WTC11 (cell line): ENCODE data around the gene PSMB2. TPM values are rescaled to one million over a fixed set of nuclear protein-coding genes. Genes with fewer than 3 reads are reported as not detected.

ENCODE experiments used
- ATAC-seq: fragments of 200-7000 bp; cut with Tn5 transposase; 2 replicates; pipeline ENCODE4 v1.10.0; 2021; ENCODE audit warnings: mild to moderate bottlenecking, moderate library complexity
- CTCF ChIA-PET: fragments of 300-600 bp; sonication (Branson Sonifier 250); formaldehyde crosslinking; loops from one replicate; lab custom pipeline; 2021; ENCODE audit warnings: antibody characterized with exemption; lab: Charles Lee
- POLR2A ChIA-PET: fragments of 350-600 bp; sonication (Branson Sonifier 250); formaldehyde crosslinking; loops from one replicate; lab custom pipeline; 2021; ENCODE audit warnings: antibody characterized with exemption; lab: Charles Lee
- DNase-seq: peaks from one replicate; pipeline ENCODE4 v3.0.0; 2021; ENCODE audit warnings: low spot score
- H3K27ac Mint-ChIP-seq: 2 replicates; pipeline ENCODE4 v1.8.0; 2021; ENCODE audit warnings: mixed read lengths
- H3K27me3 Mint-ChIP-seq: 2 replicates; pipeline ENCODE4 v1.8.0; 2021; ENCODE audit warnings: low read depth, mild to moderate bottlenecking, moderate library complexity, mixed read lengths
- H3K36me3 Mint-ChIP-seq: 2 replicates; pipeline ENCODE4 v1.8.0; 2021; ENCODE audit warnings: mixed read lengths
- H3K4me1 Mint-ChIP-seq: 2 replicates; pipeline ENCODE4 v1.8.0; 2022; ENCODE audit warnings: mixed read lengths
- H3K4me3 Mint-ChIP-seq: 2 replicates; pipeline ENCODE4 v1.8.0; 2021; ENCODE audit warnings: mild to moderate bottlenecking, moderate library complexity, mixed read lengths
- H3K9me3 Mint-ChIP-seq: 2 replicates; pipeline ENCODE4 v1.8.0; 2021; ENCODE audit warnings: mixed read lengths
- ATF1 ChIP-seq: sonication (generic); formaldehyde crosslinking; IDR thresholded peaks from 2 replicates; pipeline ENCODE4 v1.8.1; 2023; ENCODE audit warnings: mild to moderate bottlenecking, moderate library complexity, missing genetic modification reagents
- ATF3 ChIP-seq: sonication (generic); formaldehyde crosslinking; conservative IDR thresholded peaks from 2 replicates; pipeline ENCODE4 v1.8.1; 2022; ENCODE audit warnings: mild to moderate bottlenecking, missing genetic modification reagents
- CDX4 ChIP-seq: fragments of 250-450 bp; sonication (Bioruptor Pico); IDR thresholded peaks from 2 replicates; pipeline ENCODE4 v1.9.0; 2021; ENCODE audit warnings: moderate library complexity, mild to moderate bottlenecking, inconsistent platforms, borderline replicate concordance
- CREB1 ChIP-seq: sonication (generic); formaldehyde crosslinking; IDR thresholded peaks from 2 replicates; pipeline ENCODE4 v1.8.0; 2023; ENCODE audit warnings: mild to moderate bottlenecking, missing genetic modification reagents
- CTCF ChIP-seq: fragments of 200-600 bp; IDR thresholded peaks from 2 replicates; pipeline ENCODE4 v1.8.0; 2022; ENCODE audit warnings: antibody characterized with exemption
- EMX1 ChIP-seq: fragments of 250-450 bp; sonication (Bioruptor Pico); IDR thresholded peaks from 2 replicates; pipeline ENCODE4 v1.8.0; 2021; ENCODE audit warnings: mild to moderate bottlenecking
- GTF2I ChIP-seq: fragments of 250-450 bp; sonication (Bioruptor Pico); conservative IDR thresholded peaks from 2 replicates; pipeline ENCODE4 v1.4.0; 2021; ENCODE audit warnings: mild to moderate bottlenecking
- KAT7 ChIP-seq: sonication (generic); formaldehyde crosslinking; IDR thresholded peaks from 2 replicates; pipeline ENCODE4 v1.8.1; 2023; ENCODE audit warnings: missing genetic modification reagents, mild to moderate bottlenecking, borderline replicate concordance
- NFE2L1 ChIP-seq: sonication (generic); formaldehyde crosslinking; IDR thresholded peaks from 2 replicates; pipeline ENCODE4 v1.8.1; 2023; ENCODE audit warnings: missing genetic modification reagents
- PRDM15 ChIP-seq: sonication (generic); formaldehyde crosslinking; IDR thresholded peaks from 2 replicates; pipeline ENCODE4 v1.8.0; 2022; ENCODE audit warnings: missing genetic modification reagents
- RELA ChIP-seq: sonication (generic); formaldehyde crosslinking; IDR thresholded peaks from 2 replicates; pipeline ENCODE4 v1.8.1; 2022; ENCODE audit warnings: missing genetic modification reagents, mild to moderate bottlenecking, borderline replicate concordance
- SMAD3 ChIP-seq: sonication (generic); formaldehyde crosslinking; IDR thresholded peaks from 2 replicates; pipeline ENCODE4 v1.8.0; 2022; ENCODE audit warnings: missing genetic modification reagents, mild to moderate bottlenecking, borderline replicate concordance
- TP53 ChIP-seq: sonication (generic); formaldehyde crosslinking; IDR thresholded peaks from 2 replicates; pipeline ENCODE4 v1.8.1; 2023; ENCODE audit warnings: mild to moderate bottlenecking, missing genetic modification reagents
- USF2 ChIP-seq: sonication (generic); formaldehyde crosslinking; IDR thresholded peaks from 2 replicates; pipeline ENCODE4 v1.8.1; 2023; ENCODE audit warnings: mild to moderate bottlenecking, missing genetic modification reagents, moderate library complexity
- ZMAT4 ChIP-seq: fragments of 250-450 bp; sonication (Bioruptor Pico); IDR thresholded peaks from 2 replicates; pipeline ENCODE4 v1.9.0; 2021; ENCODE audit warnings: mild to moderate bottlenecking
- ZNF219 ChIP-seq: sonication (generic); formaldehyde crosslinking; IDR thresholded peaks from 2 replicates; pipeline ENCODE4 v1.8.0; 2023; ENCODE audit warnings: missing genetic modification reagents, mild to moderate bottlenecking, borderline replicate concordance
- ZNF423 ChIP-seq: fragments of 250-450 bp; sonication (Bioruptor Pico); IDR thresholded peaks from 2 replicates; pipeline ENCODE4 v2.1.2; 2022; ENCODE audit warnings: mild to moderate bottlenecking, moderate library complexity
- ZNF532 ChIP-seq: fragments of 250-450 bp; sonication (Bioruptor Pico); IDR thresholded peaks from 2 replicates; pipeline ENCODE4 v1.9.0; 2021; ENCODE audit warnings: mild to moderate bottlenecking, borderline replicate concordance
- ZNF671 ChIP-seq: fragments of 250-450 bp; sonication (Bioruptor Pico); IDR thresholded peaks from 2 replicates; pipeline ENCODE4 v1.8.0; 2021; ENCODE audit warnings: mild to moderate bottlenecking
- total RNA-seq: library from RNA; stranded (reverse); gene quantifications from 3 replicates; pipeline ENCODE4 v1.2.3, GENCODE V29; 2021

Gene PSMB2
- total RNA-seq, 1 experiment from 2014 or later: 76.7 TPM

GRCh38 chr1:35623832-35624231, 17.5 kb downstream of the PSMB2 start (continued):
- TF ChIP-seq PRDM15 (CRISPR knock-in tag) (no peak), ATF3 (no peak)

GRCh38 chr1:35622510-35623178, 18.7 kb downstream of the PSMB2 start:
- peaks cover 29% of the 10 kb centered on the region for H3K36me3 Mint-ChIP-seq
- H3K4me1 Mint-ChIP-seq: peaks cover 29% of the 10 kb centered on the region
- DNase-seq (peak; percentile 25), ATAC-seq (peak; percentile 71)
- H3K4me3 Mint-ChIP-seq: no peak overlapping the region; the same call in 1 of the 2 replicates
- ChIA-PET CTCF (interaction anchor here (0.7 to 2.2 kb wide), 7 partner anchors 53 to 146 kb away, joined by 3 to 9 read pairs (median 5); partner anchors contain the start of gene CLSPN), POLR2A (interaction anchor here (0.7 kb wide), 1 partner anchor 139 kb away, joined by 3 read pairs; no protein-coding TSS in a partner anchor)
- H3K27me3 Mint-ChIP-seq: no peaks in the 10 kb centered on the region
- TF ChIP-seq CTCF (no peak), ZNF423 (CRISPR knock-in tag) (peak; percentile 52; the same call in 1 of the 2 replicates)
- no peaks in the 10 kb centered on the region for H3K9me3 Mint-ChIP-seq
- H3K27ac Mint-ChIP-seq: peak overlapping the region; percentile 84

GRCh38 chr1:35619237-35620121, 21.8 kb downstream of the PSMB2 start:
- ChIA-PET POLR2A (no interaction called here), CTCF (interaction anchor here (0.6 to 2.2 kb wide), 4 partner anchors 51 to 116 kb away, joined by 3 to 6 read pairs (median 4); no protein-coding TSS in a partner anchor)
- ATAC-seq (no peak), DNase-seq (no peak)
- H3K27ac Mint-ChIP-seq: no peak overlapping the region
- no peak overlapping the region for H3K4me3 Mint-ChIP-seq
- H3K4me1 Mint-ChIP-seq: peaks cover 29% of the 10 kb centered on the region
- H3K36me3 Mint-ChIP-seq: peaks cover 23% of the 10 kb centered on the region
- H3K9me3 Mint-ChIP-seq: no peaks in the 10 kb centered on the region
- no peaks in the 10 kb centered on the region for H3K27me3 Mint-ChIP-seq
- no peak for TF ChIP-seq SMAD3 (CRISPR knock-in tag)
- TF ChIP-seq ATF1 (CRISPR knock-in tag): no peak
- TF ChIP-seq TP53 (CRISPR knock-in tag): no peak
- TF ChIP-seq ZNF532 (CRISPR knock-in tag): no peak
- TF ChIP-seq ZMAT4 (CRISPR knock-in tag): no peak
- TF ChIP-seq RELA (CRISPR knock-in tag): no peak
- TF ChIP-seq GTF2I: no peak
- TF ChIP-seq CDX4: no peak
- TF ChIP-seq NFE2L1 (CRISPR knock-in tag): no peak
- no peak for TF ChIP-seq CREB1 (CRISPR knock-in tag)
- TF ChIP-seq USF2 (CRISPR knock-in tag): no peak
- TF ChIP-seq KAT7 (CRISPR knock-in tag): no peak
- no peak for TF ChIP-seq ZNF219
- no peak for TF ChIP-seq EMX1 (CRISPR knock-in tag)
- TF ChIP-seq ZNF671 (CRISPR knock-in tag): no peak
